ENCODE results near the gene CALB2.
"Not testable (repeated sequence)": the region's sequence is repeated elsewhere in the genome, so short reads cannot be mapped to it uniquely, and the experiment has no call there.

CALB2 gene
- 0 reads per million in 3 donors for total RNA-seq

GRCh38 chr16:71358464-71358998 is at the start of gene CALB2:
Gene CALB2 (plus strand): TSS chr16:71358723. CDS start chr16:71358793, 70 bp downstream.
- H3K4me1 ChIP-seq (ENCODE audit: control insufficient read depth, insufficient read depth, low read length, poor library complexity, severe bottlenecking), result peaks cover 8% of the 10 kb centered on the region
- H3K9me3 ChIP-seq (ENCODE audit: control insufficient read depth, low read length), result no peaks in the 10 kb centered on the region
- H3K4me3 ChIP-seq (ENCODE audit: insufficient read depth, low read depth, low read length, poor library complexity, severe bottlenecking), result peak within 1 kb of the TSS; percentile 10
- no peak within 1 kb of the TSS for H3K27ac ChIP-seq (ENCODE audit: insufficient read depth, low read length, poor library complexity, severe bottlenecking)
- DNase-seq, result peak; percentile 7 to 34 (median 14)
- H3K36me3 ChIP-seq (ENCODE audit: control insufficient read depth, insufficient read depth, low read length), result no peaks in the 10 kb centered on the region
- peaks cover 5% of the 10 kb centered on the region for H3K27me3 ChIP-seq (replicated peaks; ENCODE audit: control insufficient read depth, insufficient read depth, low read length, poor library complexity, severe bottlenecking)

GRCh38 chr16:71311553-71312158 is 46.9 kb upstream of the CALB2 start:
- no peaks in the 10 kb centered on the region for H3K9me3 ChIP-seq (ENCODE audit: control insufficient read depth, low read length)
- peaks cover 4% of the 10 kb centered on the region for H3K27me3 ChIP-seq (replicated peaks; ENCODE audit: control insufficient read depth, insufficient read depth, low read length, poor library complexity, severe bottlenecking)
- no peak overlapping the region for H3K4me3 ChIP-seq (ENCODE audit: insufficient read depth, low read depth, low read length, poor library complexity, severe bottlenecking)
- H3K36me3 ChIP-seq (ENCODE audit: control insufficient read depth, insufficient read depth, low read length), result no peaks in the 10 kb centered on the region
- DNase-seq, result no peak
- no peaks in the 10 kb centered on the region for H3K4me1 ChIP-seq (ENCODE audit: control insufficient read depth, insufficient read depth, low read length, poor library complexity, severe bottlenecking)
- H3K27ac ChIP-seq (ENCODE audit: insufficient read depth, low read length, poor library complexity, severe bottlenecking), result no peak overlapping the region

GRCh38 chr16:71313591-71313990 is 44.9 kb upstream of the CALB2 start:
- H3K4me3 ChIP-seq (ENCODE audit: insufficient read depth, low read depth, low read length, poor library complexity, severe bottlenecking); H3K9me3 ChIP-seq (ENCODE audit: control insufficient read depth, low read length); DNase-seq; H3K4me1 ChIP-seq (ENCODE audit: control insufficient read depth, insufficient read depth, low read length, poor library complexity, severe bottlenecking); H3K36me3 ChIP-seq (ENCODE audit: control insufficient read depth, insufficient read depth, low read length); H3K27ac ChIP-seq (ENCODE audit: insufficient read depth, low read length, poor library complexity, severe bottlenecking); H3K27me3 ChIP-seq (replicated peaks; ENCODE audit: control insufficient read depth, insufficient read depth, low read length, poor library complexity, severe bottlenecking): not testable (repeated sequence)

GRCh38 chr16:71315269-71315668 is 43.3 kb upstream of the CALB2 start:
- Histone ChIP-seq H3K27ac (ENCODE audit: insufficient read depth, low read length, poor library complexity, severe bottlenecking) (no peak overlapping the region), H3K4me3 (ENCODE audit: insufficient read depth, low read depth, low read length, poor library complexity, severe bottlenecking) (no peak overlapping the region), H3K4me1 (ENCODE audit: control insufficient read depth, insufficient read depth, low read length, poor library complexity, severe bottlenecking) (no peaks in the 10 kb centered on the region), H3K9me3 (ENCODE audit: control insufficient read depth, low read length) (no peaks in the 10 kb centered on the region), H3K27me3 (replicated peaks; ENCODE audit: control insufficient read depth, insufficient read depth, low read length, poor library complexity, severe bottlenecking) (peaks cover 4% of the 10 kb centered on the region), H3K36me3 (ENCODE audit: control insufficient read depth, insufficient read depth, low read length) (no peaks in the 10 kb centered on the region)
- no peak for DNase-seq

- H3K4me1 ChIP-seq (ENCODE audit: control insufficient read depth, insufficient read depth, low read length, poor library complexity, severe bottlenecking), result no peaks in the 10 kb centered on the region
- no peaks in the 10 kb centered on the region for H3K9me3 ChIP-seq (ENCODE audit: control insufficient read depth, low read length)
- H3K27ac ChIP-seq (ENCODE audit: insufficient read depth, low read length, poor library complexity, severe bottlenecking), result no peak overlapping the region
- peaks cover 4% of the 10 kb centered on the region for H3K27me3 ChIP-seq (replicated peaks; ENCODE audit: control insufficient read depth, insufficient read depth, low read length, poor library complexity, severe bottlenecking)
- no peak for DNase-seq
- no peaks in the 10 kb centered on the region for H3K36me3 ChIP-seq (ENCODE audit: control insufficient read depth, insufficient read depth, low read length)
- no peak overlapping the region for H3K4me3 ChIP-seq (ENCODE audit: insufficient read depth, low read depth, low read length, poor library complexity, severe bottlenecking)
These were observed 38.5 kb upstream of the CALB2 start for GRCh38 chr16:71319999-71320398.

- Histone ChIP-seq H3K27ac (ENCODE audit: insufficient read depth, low read length, poor library complexity, severe bottlenecking) (no peak overlapping the region), H3K4me1 (ENCODE audit: control insufficient read depth, insufficient read depth, low read length, poor library complexity, severe bottlenecking) (no peaks in the 10 kb centered on the region), H3K36me3 (ENCODE audit: control insufficient read depth, insufficient read depth, low read length) (no peaks in the 10 kb centered on the region), H3K4me3 (ENCODE audit: insufficient read depth, low read depth, low read length, poor library complexity, severe bottlenecking) (no peak overlapping the region), H3K27me3 (replicated peaks; ENCODE audit: control insufficient read depth, insufficient read depth, low read length, poor library complexity, severe bottlenecking) (no peaks in the 10 kb centered on the region), H3K9me3 (ENCODE audit: control insufficient read depth, low read length) (no peaks in the 10 kb centered on the region)
- DNase-seq, result no peak
These were observed 30.8 kb upstream of the CALB2 start for GRCh38 chr16:71327720-71328119.

- DNase-seq, result no peak
- no peak overlapping the region for H3K4me3 ChIP-seq (ENCODE audit: insufficient read depth, low read depth, low read length, poor library complexity, severe bottlenecking)
- no peaks in the 10 kb centered on the region for H3K4me1 ChIP-seq (ENCODE audit: control insufficient read depth, insufficient read depth, low read length, poor library complexity, severe bottlenecking)
- H3K36me3 ChIP-seq (ENCODE audit: control insufficient read depth, insufficient read depth, low read length), result no peaks in the 10 kb centered on the region
- no peak overlapping the region for H3K27ac ChIP-seq (ENCODE audit: insufficient read depth, low read length, poor library complexity, severe bottlenecking)
- no peaks in the 10 kb centered on the region for H3K27me3 ChIP-seq (replicated peaks; ENCODE audit: control insufficient read depth, insufficient read depth, low read length, poor library complexity, severe bottlenecking)
- no peaks in the 10 kb centered on the region for H3K9me3 ChIP-seq (ENCODE audit: control insufficient read depth, low read length)
These were observed 30.4 kb upstream of the CALB2 start for GRCh38 chr16:71328151-71328550.

- Histone ChIP-seq H3K27ac (ENCODE audit: insufficient read depth, low read length, poor library complexity, severe bottlenecking) (no peak overlapping the region), H3K9me3 (ENCODE audit: control insufficient read depth, low read length) (no peaks in the 10 kb centered on the region), H3K4me1 (ENCODE audit: control insufficient read depth, insufficient read depth, low read length, poor library complexity, severe bottlenecking) (no peaks in the 10 kb centered on the region), H3K27me3 (replicated peaks; ENCODE audit: control insufficient read depth, insufficient read depth, low read length, poor library complexity, severe bottlenecking) (peaks cover 5% of the 10 kb centered on the region), H3K36me3 (ENCODE audit: control insufficient read depth, insufficient read depth, low read length) (no peaks in the 10 kb centered on the region), H3K4me3 (ENCODE audit: insufficient read depth, low read depth, low read length, poor library complexity, severe bottlenecking) (no peak overlapping the region)
- no peak for DNase-seq
These were observed 20.9 kb upstream of the CALB2 start for GRCh38 chr16:71337631-71338030.

GRCh38 chr16:71338193-71338592 is 20.3 kb upstream of the CALB2 start:
- H3K36me3 ChIP-seq (ENCODE audit: control insufficient read depth, insufficient read depth, low read length), result no peaks in the 10 kb centered on the region
- H3K9me3 ChIP-seq (ENCODE audit: control insufficient read depth, low read length), result no peaks in the 10 kb centered on the region
- no peak overlapping the region for H3K4me3 ChIP-seq (ENCODE audit: insufficient read depth, low read depth, low read length, poor library complexity, severe bottlenecking)
- peaks cover 5% of the 10 kb centered on the region for H3K27me3 ChIP-seq (replicated peaks; ENCODE audit: control insufficient read depth, insufficient read depth, low read length, poor library complexity, severe bottlenecking)
- no peaks in the 10 kb centered on the region for H3K4me1 ChIP-seq (ENCODE audit: control insufficient read depth, insufficient read depth, low read length, poor library complexity, severe bottlenecking)
- H3K27ac ChIP-seq (ENCODE audit: insufficient read depth, low read length, poor library complexity, severe bottlenecking), result no peak overlapping the region
- DNase-seq, result no peak

GRCh38 chr16:71338632-71339031 is 19.9 kb upstream of the CALB2 start:
- no peak for DNase-seq
- peaks cover 5% of the 10 kb centered on the region for H3K27me3 ChIP-seq (replicated peaks; ENCODE audit: control insufficient read depth, insufficient read depth, low read length, poor library complexity, severe bottlenecking)
- no peaks in the 10 kb centered on the region for H3K36me3 ChIP-seq (ENCODE audit: control insufficient read depth, insufficient read depth, low read length)
- H3K4me1 ChIP-seq (ENCODE audit: control insufficient read depth, insufficient read depth, low read length, poor library complexity, severe bottlenecking), result no peaks in the 10 kb centered on the region
- H3K27ac ChIP-seq (ENCODE audit: insufficient read depth, low read length, poor library complexity, severe bottlenecking), result no peak overlapping the region
- H3K4me3 ChIP-seq (ENCODE audit: insufficient read depth, low read depth, low read length, poor library complexity, severe bottlenecking), result no peak overlapping the region
- no peaks in the 10 kb centered on the region for H3K9me3 ChIP-seq (ENCODE audit: control insufficient read depth, low read length)

All from effector memory CD4-positive, alpha-beta T cell (primary cell).